Testis (tissue), 3 donors: ENCODE measurements around the gene RNF113B. TPM values are rescaled to one million over a fixed set of nuclear protein-coding genes. Genes with fewer than 3 reads are reported as not detected.

Experiments used
- DNase-seq: peaks from one replicate; pipeline ENCODE4 v3.0.0-alpha.2; 2019
- H3K27ac ChIP-seq, 2 donors: fragments of 200-600 bp; sonication (generic); one replicate each; pipeline ENCODE4 v1.5.1; 2019
- H3K27me3 ChIP-seq: fragments of 200-600 bp; sonication (generic); one replicate; pipeline ENCODE4 v1.5.1; 2019
- H3K36me3 ChIP-seq: fragments of 200-600 bp; sonication (generic); one replicate; pipeline ENCODE4 v1.5.1; 2017; ENCODE audit warnings: low read depth; ENCODE audit errors: missing control alignments
- H3K4me1 ChIP-seq: fragments of 200-600 bp; sonication (generic); one replicate; pipeline ENCODE4 v1.5.1; 2019
- H3K4me3 ChIP-seq, 2 donors: fragments of 200-600 bp; sonication (generic); one replicate each; pipeline ENCODE4 v1.5.1; 2017 to 2019
- H3K9me3 ChIP-seq: fragments of 200-600 bp; sonication (generic); one replicate; pipeline ENCODE4 v1.5.1; 2017
- CTCF ChIP-seq, 3 experiments: fragments of 450-650 bp in 2 of 3; fragments of 200-600 bp in 1 of 3; sonication (generic) in 1 of 3; IDR thresholded peaks; one replicate each; pipeline ENCODE4 v1.5.1; 2016 to 2019; ENCODE audit warnings: antibody characterized with exemption in 3 of 3, mild to moderate bottlenecking in 2 of 3, moderate library complexity in 1 of 3
- POLR2A ChIP-seq: fragments of 450-650 bp; IDR thresholded peaks from one replicate; pipeline ENCODE4 v1.6.1; 2017; ENCODE audit warnings: antibody characterized with exemption, mild to moderate bottlenecking, moderate library complexity
- WGBS, 2 donors: methylation state at CpG; one replicate each; pipeline ENCODE4 v1.1.5; 2018; 5-methylcytosine and 5-hydroxymethylcytosine counted together
- intact Hi-C: fragments of 100-400 bp; cut with DNase I; formaldehyde crosslinking; loops from one replicate; pipeline ENCODE4 v1.15.1; 2023; ENCODE audit warnings: low total_unique reads
- polyA plus RNA-seq: library from polyadenylated mRNA; stranded (reverse); fragments of 350-450 nt; fragmentation: Illumina TruSeq; extraction: RNeasy Lipid Tissue Mini Kit (QIAGEN cat#74804); gene quantifications from one replicate; pipeline ENCODE4 v1.2.3, GENCODE V29; 2014; ENCODE audit warnings: low read depth, low replicate concordance; ENCODE audit not compliant: insufficient read depth
- total RNA-seq, 2 donors: library from RNA; depleted of rRNA; stranded (reverse); fragments of >200 nt; gene quantifications; one replicate each; pipeline ENCODE4 v1.2.3, GENCODE V29; 2016

RNF113B gene
- total and polyA plus RNA-seq, 3 donors from 2014 or later, result 33.6 to 117 (median 41.5) TPM

DNA sequence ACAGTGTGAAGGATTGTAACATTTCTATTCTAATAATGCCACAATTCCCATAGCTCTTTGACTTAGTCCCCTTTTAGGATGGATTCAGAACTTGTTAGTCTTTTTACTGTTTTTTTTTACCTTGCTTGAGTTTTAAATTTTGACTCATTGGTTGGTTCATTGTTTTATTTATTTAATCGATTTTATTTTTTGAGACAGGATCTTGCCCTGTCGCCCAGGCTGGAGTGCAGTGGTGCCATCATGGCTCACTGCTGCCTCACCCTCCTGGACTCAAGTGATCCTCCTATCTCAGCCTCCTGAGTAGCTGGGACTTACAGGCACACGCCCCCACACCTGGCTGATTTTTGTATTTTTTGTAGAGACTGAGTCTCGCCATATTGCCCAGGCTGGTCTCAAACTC, 5.1 kb upstream of the RNF113B start:
- WGBS, 2 donors, result 89 to 91% methylated on average over 4 of the region's 4 CpGs
- H3K9me3 ChIP-seq, result no peaks in the 10 kb centered on the region
- intact Hi-C loops, result no loop called here
- TF ChIP-seq POLR2A, result no peak
- TF ChIP-seq CTCF (IDR thresholded peaks at IDR 0.05), result no peak
- no peaks in the 10 kb centered on the region for H3K36me3 ChIP-seq
- H3K27ac ChIP-seq, result no peak overlapping the region
- H3K27me3 ChIP-seq, result no peaks in the 10 kb centered on the region
- no peak overlapping the region for H3K4me3 ChIP-seq
- peaks cover 7% of the 10 kb centered on the region for H3K4me1 ChIP-seq
- no peak for DNase-seq

- WGBS, 2 donors, result 94% methylated on average over 7 of the region's 7 CpGs
- no peak for DNase-seq
- intact Hi-C loops, result no loop called here
- Histone ChIP-seq H3K4me1 (peaks cover 5% of the 10 kb centered on the region), H3K4me3 (no peak overlapping the region), H3K27me3 (no peaks in the 10 kb centered on the region), H3K27ac (no peak overlapping the region), H3K9me3 (no peaks in the 10 kb centered on the region), H3K36me3 (no peaks in the 10 kb centered on the region)
- no peak for TF ChIP-seq CTCF (IDR thresholded peaks at IDR 0.05)
- TF ChIP-seq POLR2A, result no peak
These were observed 4.2 kb upstream of the RNF113B start for GRCh38 chr13:98181111-98181815.

DNA sequence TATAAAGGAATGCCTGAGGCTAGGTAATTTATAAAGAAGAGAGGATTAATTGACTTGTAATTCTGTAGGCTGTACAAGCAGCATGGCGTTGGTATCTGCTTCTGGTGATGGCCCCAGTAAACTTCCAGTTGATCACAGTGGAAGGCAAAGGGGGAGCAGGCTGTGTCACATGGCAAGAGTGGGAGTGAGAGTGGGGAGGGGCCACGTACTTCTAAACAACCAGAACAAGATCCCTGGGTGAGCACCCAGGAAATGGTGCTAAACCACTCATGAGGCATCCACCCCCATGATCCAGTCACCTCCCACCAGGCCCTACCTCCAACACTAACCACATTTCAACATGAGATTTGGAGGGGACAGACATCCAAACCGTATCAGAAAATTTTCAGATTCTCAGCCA, 3.0 kb upstream of the RNF113B start:
- no peak overlapping the region for H3K27ac ChIP-seq
- no peak overlapping the region for H3K4me3 ChIP-seq
- intact Hi-C loops, result no loop called here
- H3K27me3 ChIP-seq, result no peaks in the 10 kb centered on the region
- no peaks in the 10 kb centered on the region for H3K9me3 ChIP-seq
- TF ChIP-seq POLR2A, result no peak
- TF ChIP-seq CTCF (IDR thresholded peaks at IDR 0.05), result no peak
- no peak for DNase-seq
- peaks cover 5% of the 10 kb centered on the region for H3K4me1 ChIP-seq
- 80 to 95% methylated on average over 3 of the region's 3 CpGs for WGBS, 2 donors
- no peaks in the 10 kb centered on the region for H3K36me3 ChIP-seq

DNA sequence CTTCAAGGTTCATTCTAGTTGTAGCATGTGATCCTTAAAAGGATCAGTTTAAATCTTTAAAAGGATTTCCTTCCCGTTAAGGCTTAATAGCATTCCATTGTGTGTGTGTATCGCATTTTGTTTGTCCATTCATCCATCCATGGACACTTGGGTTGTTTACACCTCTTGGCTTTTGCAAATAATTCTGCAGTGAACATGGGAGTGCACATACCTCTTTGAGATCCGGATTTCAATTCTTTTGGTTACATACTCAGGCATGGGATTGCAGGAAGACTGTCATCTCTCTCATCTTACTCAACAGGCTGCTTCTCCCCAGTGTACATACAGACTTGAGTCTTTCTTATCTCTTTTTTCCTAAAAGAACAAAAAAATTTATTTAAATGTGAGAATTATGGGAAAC, 1.2 kb downstream of the RNF113B start:
- DNase-seq, result no peak
- TF ChIP-seq POLR2A, result no peak
- no peak for TF ChIP-seq CTCF (IDR thresholded peaks at IDR 0.05)
- no peaks in the 10 kb centered on the region for H3K36me3 ChIP-seq
- H3K9me3 ChIP-seq, result no peaks in the 10 kb centered on the region
- H3K27ac ChIP-seq, result no peak overlapping the region
- 58 to 62% methylated on average over 3 of the region's 3 CpGs for WGBS, 2 donors
- no peak overlapping the region for H3K4me3 ChIP-seq
- intact Hi-C loops, result no loop called here
- H3K27me3 ChIP-seq, result no peaks in the 10 kb centered on the region
- H3K4me1 ChIP-seq, result peaks cover 29% of the 10 kb centered on the region

DNA sequence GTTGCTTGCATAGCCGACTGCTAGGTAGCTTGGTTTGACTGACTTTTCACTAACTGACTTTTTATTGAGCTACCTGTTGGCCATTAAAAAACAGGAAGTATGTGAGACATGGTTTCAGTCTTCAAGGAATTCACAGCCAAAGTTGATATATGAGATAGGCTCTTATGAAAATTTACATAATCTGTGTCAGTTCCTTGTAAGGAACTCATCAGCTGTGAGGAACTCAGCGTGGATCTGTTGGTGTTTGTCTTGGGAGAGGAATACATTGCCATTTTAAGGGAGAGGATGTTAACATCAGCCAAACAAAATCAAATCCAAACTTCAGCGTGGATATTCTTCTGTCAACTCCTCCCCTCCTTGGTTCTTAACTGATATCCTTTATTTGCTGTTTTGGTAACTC, 2.0 kb downstream of the RNF113B start:
- no peak overlapping the region for H3K4me3 ChIP-seq
- intact Hi-C loops, result no loop called here
- no peaks in the 10 kb centered on the region for H3K9me3 ChIP-seq
- WGBS, 2 donors, result 41 to 42% methylated on average over 3 of the region's 3 CpGs
- H3K4me1 ChIP-seq, result peaks cover 29% of the 10 kb centered on the region
- H3K36me3 ChIP-seq, result no peaks in the 10 kb centered on the region
- H3K27me3 ChIP-seq, result no peaks in the 10 kb centered on the region
- TF ChIP-seq CTCF (IDR thresholded peaks at IDR 0.05), result no peak
- TF ChIP-seq POLR2A, result no peak
- no peak for DNase-seq
- H3K27ac ChIP-seq, result no peak overlapping the region
